ENCODE results near the gene NHLRC1. TPM values are rescaled to one million over a fixed set of nuclear protein-coding genes. Genes with fewer than 3 reads are reported as not detected.
A peak's percentile ranks its signal among the peaks of the same experiment; 100 is the strongest.

NHLRC1 gene
- total and polyA plus RNA-seq, 9 of the 15 experiments (the other 6 are each of a cell fraction or from before 2014, with no cell fraction given): not detected

GRCh38 chr6:18155150-18155863 is 32.8 kb upstream of the NHLRC1 start, which contains the start of gene KDM1B (continued):
- TF ChIP-seq ZBTB34 (CRISPR knock-in tag; IDR thresholded peaks at IDR 0.05) (no peak), FOXJ2 (tag; IDR thresholded peaks at IDR 0.05) (no peak), ESRRB (CRISPR knock-in tag; IDR thresholded peaks at IDR 0.05; ENCODE audit: borderline replicate concordance) (no peak), MYBL2 (IDR thresholded peaks at IDR 0.05; ENCODE audit: low read depth) (no peak), MYBL2 (CRISPR knock-in tag; IDR thresholded peaks at IDR 0.05; ENCODE audit: borderline replicate concordance) (no peak), EP300 (IDR thresholded peaks at IDR 0.05; ENCODE audit: low read length) (no peak), JUND (IDR thresholded peaks at IDR 0.05; ENCODE audit: borderline replicate concordance, low read depth, low read length) (no peak), JUND (tag; IDR thresholded peaks at IDR 0.05; ENCODE audit: borderline replicate concordance, low read depth, low read length) (no peak), ZNF436 (CRISPR knock-in tag; IDR thresholded peaks at IDR 0.05) (no peak), GMEB1 (CRISPR knock-in tag; IDR thresholded peaks at IDR 0.05) (peak; percentile 70; the same call in 1 of the 2 replicates), MBD2 (IDR thresholded peaks at IDR 0.05; ENCODE audit: borderline replicate concordance, low read depth) (no peak), ZNF707 (CRISPR knock-in tag; conservative IDR thresholded peaks at IDR 0.05) (no peak), HMG20B (CRISPR knock-in tag; IDR thresholded peaks at IDR 0.05) (no peak), ZNF655 (CRISPR knock-in tag; IDR thresholded peaks at IDR 0.05) (no peak), CREBBP (IDR thresholded peaks at IDR 0.05; ENCODE audit: low read depth, low read length) (no peak), SMARCA5 (IDR thresholded peaks at IDR 0.05) (no peak), ZNF3 (CRISPR knock-in tag; IDR thresholded peaks at IDR 0.05) (no peak), DEAF1 (CRISPR knock-in tag; IDR thresholded peaks at IDR 0.05) (no peak), E2F6 (IDR thresholded peaks at IDR 0.05; ENCODE audit: borderline replicate concordance in 1 of 2, extremely low read depth in 1 of 2, insufficient read depth in 1 of 2, insufficient read length in 1 of 2, low read depth in 1 of 2, low read length in 1 of 2, poor library complexity in 1 of 2, severe bottlenecking in 1 of 2) (peak in 1 of 2 experiments; percentile 67), LEF1 (IDR thresholded peaks at IDR 0.05) (no peak), ZNF41 (CRISPR knock-in tag; conservative IDR thresholded peaks at IDR 0.05) (no peak), MAFK (IDR thresholded peaks at IDR 0.05; ENCODE audit: low read length) (no peak)

All from K562 (cell line).